ENCODE measurements around the gene C9orf152. TPM values are rescaled to one million over a fixed set of nuclear protein-coding genes. Genes with fewer than 3 reads are reported as not detected.

The C9orf152 gene
- total and polyA plus RNA-seq, 2 experiments from 2014 or later: not detected

GRCh38 chr9:110178281-110178680 is 29.7 kb downstream of the C9orf152 start:
- TF ChIP-seq CREB1 (CRISPR knock-in tag; IDR thresholded peaks at IDR 0.05; ENCODE audit: low read depth): no peak
- TF ChIP-seq ZNF331 (CRISPR knock-in tag; IDR thresholded peaks at IDR 0.05; ENCODE audit: low read depth): no peak
- no peak for TF ChIP-seq POLR2AphosphoS5 (IDR thresholded peaks at IDR 0.05; ENCODE audit: low read depth)
- TF ChIP-seq REST (IDR thresholded peaks at IDR 0.05; ENCODE audit: unreplicated experiment): no peak
- no peak for TF ChIP-seq NANOG (IDR thresholded peaks at IDR 0.05; ENCODE audit: borderline replicate concordance)
- no peak for TF ChIP-seq ZNF114 (CRISPR knock-in tag; IDR thresholded peaks at IDR 0.05)
- no peak for TF ChIP-seq STAT1 (IDR thresholded peaks at IDR 0.05; ENCODE audit: unreplicated experiment)
- no peak for TF ChIP-seq EZH2phosphoT487 (IDR thresholded peaks at IDR 0.05; ENCODE audit: unreplicated experiment)
- no peak for TF ChIP-seq ZNF462 (CRISPR knock-in tag; IDR thresholded peaks at IDR 0.05)
- TF ChIP-seq ETS1 (IDR thresholded peaks at IDR 0.05): no peak
- no peak for TF ChIP-seq JUNB (IDR thresholded peaks at IDR 0.05; ENCODE audit: unreplicated experiment)
- no peak for TF ChIP-seq CTCF (conservative IDR thresholded peaks at IDR 0.05; ENCODE audit: low read depth in 2 of 2)
- no peak for TF ChIP-seq EZH2 (IDR thresholded peaks at IDR 0.05; ENCODE audit: low read depth, unreplicated experiment)
- H3K4me3 Mint-ChIP-seq: no peak overlapping the region
- no peaks in the 10 kb centered on the region for H3F3A ChIP-seq (replicated peaks; ENCODE audit: low read depth)
- H3K4me1 ChIP-seq (ENCODE audit: insufficient read depth): peaks cover 7% of the 10 kb centered on the region; the same call in 1 of the 2 replicates
- H3K4me2 ChIP-seq: no peak overlapping the region
- no peaks in the 10 kb centered on the region for H4K20me1 ChIP-seq (replicated peaks; ENCODE audit: insufficient read depth)
- no peak overlapping the region for H3K4me3 ChIP-seq
- H2AFZ ChIP-seq: no peak overlapping the region
- no peaks in the 10 kb centered on the region for H3K9me2 ChIP-seq (ENCODE audit: insufficient read depth)
- ATAC-seq (no peak), DNase-seq (ENCODE audit: low spot score) (no peak)
- H3K79me2 ChIP-seq (replicated peaks; ENCODE audit: insufficient read depth): no peaks in the 10 kb centered on the region
- H3K36me3 ChIP-seq (ENCODE audit: insufficient read depth): no peaks in the 10 kb centered on the region
- no peaks in the 10 kb centered on the region for H3K27me3 ChIP-seq (ENCODE audit: insufficient read depth)
- no peak overlapping the region for H3K27ac ChIP-seq (ENCODE audit: low read depth)
- H3K36me3 Mint-ChIP-seq (ENCODE audit: low read depth): peaks cover 6% of the 10 kb centered on the region; the same call in 2 of the 3 replicates
- peaks cover 7% of the 10 kb centered on the region for H3K27me3 Mint-ChIP-seq (ENCODE audit: insufficient read depth, low read depth, poor library complexity)
- H3K4me1 Mint-ChIP-seq: peaks cover 4% of the 10 kb centered on the region
- peaks cover 9% of the 10 kb centered on the region for H3K9me3 Mint-ChIP-seq
- H3K27ac Mint-ChIP-seq: no peak overlapping the region
